Renal pelvis (tissue), 4 donors: ENCODE data around the gene NDUFS6. TPM values are rescaled to one million over a fixed set of nuclear protein-coding genes. Genes with fewer than 3 reads are reported as not detected.
"Not testable (repeated sequence)": the region's sequence is repeated elsewhere in the genome, so short reads cannot be mapped to it uniquely, and the experiment has no call there.

Experiments used
- DNase-seq: peaks from one replicate; pipeline ENCODE4 v3.0.0-alpha.2; 2013
- polyA plus RNA-seq, 3 donors: library from polyadenylated mRNA; unstranded; fragments of 120-200 nt; gene quantifications; one replicate each; pipeline ENCODE4 v1.2.1, GENCODE V29; 2013; ENCODE audit not compliant: insufficient read length in 3 of 3

Gene NDUFS6
- polyA plus RNA-seq, 3 donors, result 62.4 to 84.9 (median 66.3) TPM

DNA sequence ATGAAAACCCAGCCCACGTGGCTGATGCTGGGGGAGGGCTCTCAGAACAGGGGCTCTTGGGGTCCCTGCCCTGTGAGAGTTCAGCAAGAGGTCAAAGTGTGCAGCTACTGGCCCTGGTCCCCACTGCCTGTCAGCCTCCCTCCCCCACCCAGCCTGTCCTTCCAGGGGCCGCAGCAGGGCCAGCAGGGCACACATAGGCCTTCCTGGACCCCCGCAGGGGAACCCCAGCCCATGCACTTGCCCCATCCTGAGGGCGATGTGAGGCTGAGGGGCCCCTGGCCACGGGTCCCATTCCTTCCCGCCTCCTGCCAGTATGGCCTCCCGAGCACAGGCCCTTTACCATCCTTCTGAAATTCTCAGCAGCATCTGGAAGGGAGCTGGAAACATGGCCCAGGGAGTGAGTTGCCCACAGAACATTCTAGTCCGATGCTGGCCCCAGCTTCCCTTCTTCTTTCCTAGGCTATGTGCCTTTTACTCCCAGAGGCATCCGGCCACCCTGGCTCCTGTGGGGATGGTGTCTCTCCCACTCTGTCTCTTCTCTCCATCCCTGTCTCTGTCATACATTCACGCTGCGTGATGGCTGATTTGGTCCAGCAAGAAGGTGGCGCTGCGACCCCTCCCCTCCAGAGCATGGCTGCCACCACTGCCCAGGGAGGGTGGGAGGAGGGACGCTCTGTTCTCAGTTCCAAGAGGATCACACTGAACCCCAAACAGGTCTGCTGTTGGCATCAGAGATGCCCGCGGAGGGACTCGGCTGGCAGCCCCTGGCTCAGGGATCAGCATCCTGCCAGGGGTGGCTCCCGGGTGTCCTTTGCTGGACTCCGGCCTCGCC is 21.2 kb upstream of the NDUFS6 start:
- no peak for DNase-seq

DNA sequence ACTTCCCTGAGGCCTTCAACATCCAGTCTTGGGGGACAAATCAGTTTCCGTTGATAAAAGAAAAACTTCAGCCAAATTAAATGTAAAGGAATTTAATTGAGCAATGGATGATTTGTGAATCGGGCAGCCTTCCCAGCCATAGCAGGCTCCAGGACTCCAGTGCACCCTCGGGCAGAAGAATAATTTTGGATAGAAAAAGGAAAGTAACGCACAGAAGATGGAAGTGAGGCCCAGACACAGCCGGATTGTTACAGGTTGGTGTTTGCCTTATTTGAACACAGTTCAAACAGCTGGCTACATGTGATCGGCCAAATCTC is 20.6 kb upstream of the NDUFS6 start:
- DNase-seq, result no peak

DNA sequence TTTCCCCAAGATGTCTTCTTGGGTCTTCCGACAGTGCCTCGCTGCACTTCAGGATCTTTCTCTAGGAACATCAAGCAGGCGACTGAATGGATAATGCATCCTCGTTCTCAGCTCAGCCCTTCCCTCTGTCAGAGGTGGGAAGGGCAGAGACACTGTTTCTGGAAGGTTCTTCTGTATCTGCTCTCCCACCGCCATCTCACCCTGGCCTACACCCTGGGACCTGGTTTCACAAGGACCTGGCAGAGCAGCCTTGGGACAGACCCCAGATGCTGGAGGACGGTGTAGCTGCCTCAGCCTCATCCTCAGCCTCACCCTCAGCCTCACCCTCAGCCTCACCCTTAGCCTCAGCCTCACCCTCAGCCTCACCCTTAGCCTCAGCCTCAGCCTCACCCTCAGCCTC is 20.1 kb upstream of the NDUFS6 start:
- DNase-seq, result no peak

DNA sequence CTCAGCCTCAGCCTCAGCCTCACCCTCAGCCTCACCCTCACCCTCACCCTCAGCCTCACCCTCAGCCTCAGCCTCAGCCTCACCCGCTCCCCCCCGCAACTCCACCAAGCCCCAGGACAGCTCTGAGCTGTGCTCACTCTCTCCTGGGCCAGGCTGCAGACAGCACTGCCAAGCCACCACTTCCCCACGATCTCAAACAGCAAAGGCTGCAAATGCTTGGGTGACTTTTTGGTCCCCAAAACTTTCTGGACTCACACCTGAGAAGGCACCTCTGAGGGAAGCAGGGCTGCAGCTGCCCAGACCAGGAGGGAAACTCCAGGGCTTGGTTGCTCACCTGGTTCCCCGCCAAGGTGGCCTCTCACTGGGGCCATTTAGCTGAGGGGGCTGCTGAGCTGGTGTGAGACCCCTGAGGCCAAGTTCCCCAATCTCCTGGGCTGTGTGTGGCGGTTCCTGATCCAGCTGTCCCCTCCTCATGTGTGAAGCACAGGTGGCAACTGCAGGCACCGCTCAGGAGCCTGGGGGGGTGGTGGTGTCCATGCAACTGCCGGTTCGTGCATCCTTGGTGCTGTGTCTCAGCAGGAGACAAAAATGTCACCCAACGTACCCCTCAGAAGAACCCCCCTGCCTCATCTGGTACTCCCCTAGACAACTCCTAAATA is 19.4 kb upstream of the NDUFS6 start:
- no peak for DNase-seq

DNA sequence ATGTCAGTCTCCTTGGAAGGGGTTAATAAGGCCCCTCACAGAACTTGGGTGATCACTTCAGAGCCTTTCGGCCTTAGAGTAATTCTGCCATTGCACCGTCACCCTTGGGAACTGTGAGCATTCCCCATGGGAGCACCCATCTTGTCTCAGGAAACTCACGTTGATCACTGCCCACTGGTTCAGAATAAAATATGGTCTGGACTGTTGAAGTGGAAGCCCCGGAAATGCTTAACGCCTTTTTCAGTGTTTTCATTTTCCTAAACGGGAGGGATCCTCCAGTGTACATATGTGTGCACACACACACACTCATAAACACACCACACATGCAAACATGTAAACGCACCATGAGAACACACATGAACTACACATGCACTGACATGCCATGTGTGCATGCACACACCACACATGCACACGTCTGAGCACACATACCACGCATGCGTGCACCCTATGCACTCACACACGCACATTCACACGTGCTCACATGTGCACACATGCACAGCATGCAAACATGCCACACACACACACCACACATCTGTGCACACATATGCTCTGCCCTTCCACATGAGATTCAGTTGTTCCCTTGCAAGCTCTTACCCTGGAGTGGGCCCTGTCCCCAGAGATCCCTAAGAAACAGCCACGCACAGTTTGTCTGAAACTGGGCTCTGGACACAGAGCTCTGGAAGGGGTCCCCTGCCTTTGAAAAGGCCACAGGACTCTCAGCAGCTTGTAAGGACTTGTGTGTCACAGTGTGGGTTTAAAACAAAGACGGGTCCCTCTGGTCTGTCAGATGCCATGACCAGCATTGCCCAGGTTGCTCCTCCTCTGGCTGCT is 18.6 kb upstream of the NDUFS6 start:
- no peak for DNase-seq

DNA sequence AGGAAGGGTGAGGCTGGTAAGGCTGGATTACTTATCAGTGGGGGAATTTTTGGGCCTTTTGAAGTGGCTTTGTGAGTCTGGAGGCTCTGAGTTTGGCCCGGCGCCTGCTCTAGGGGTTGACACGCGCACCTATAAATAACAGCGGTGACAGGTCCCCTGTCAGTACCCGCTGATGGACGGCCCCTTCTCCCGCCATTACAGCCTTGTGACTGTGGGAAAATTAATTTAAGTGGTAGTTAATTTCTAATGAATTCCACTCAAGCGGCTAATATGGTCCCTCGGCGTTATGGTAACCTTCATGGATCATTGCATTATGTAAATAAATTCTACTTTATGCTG is 18.0 kb upstream of the NDUFS6 start:
- no peak for DNase-seq

DNA sequence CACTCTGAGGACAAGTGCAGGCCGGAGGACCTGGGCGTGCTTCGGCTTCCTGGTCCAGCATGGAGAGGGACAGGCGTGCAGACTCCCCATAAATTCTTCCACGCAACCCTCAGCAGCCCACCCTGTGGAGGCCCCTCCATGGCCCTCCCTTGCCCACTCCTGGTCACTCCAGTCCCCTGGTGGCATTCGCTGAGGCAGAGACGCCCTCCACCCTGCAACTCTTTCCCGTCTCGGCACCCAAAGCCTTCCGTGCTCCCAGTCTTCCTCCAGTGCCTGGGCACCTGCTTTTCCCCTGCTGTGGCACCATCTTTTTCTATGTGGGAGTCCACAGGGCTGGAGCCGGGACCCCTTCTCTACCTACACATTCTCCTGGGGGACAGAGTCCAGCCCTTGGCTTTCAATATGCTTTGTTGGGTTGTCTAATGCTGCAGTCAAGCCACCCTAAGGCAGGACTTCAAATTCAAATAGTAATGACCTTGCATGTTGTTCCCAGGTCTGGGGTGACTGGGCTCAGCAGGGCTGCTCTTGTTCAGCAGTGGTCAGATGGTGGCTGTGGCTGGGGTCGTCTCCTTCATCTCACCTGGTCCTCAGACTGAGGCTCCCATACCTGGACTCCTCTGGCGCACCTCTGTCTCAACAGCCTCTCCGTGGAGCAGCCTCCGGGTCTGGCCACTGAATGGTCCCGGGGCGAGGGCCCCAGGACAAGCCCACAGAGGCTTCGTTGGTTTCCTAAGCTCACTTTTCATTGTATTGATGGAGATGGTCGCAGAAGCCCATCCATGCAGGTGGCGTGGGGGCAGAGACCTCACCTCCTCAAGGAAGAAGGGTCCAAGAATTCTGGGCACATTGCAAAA is 16.8 kb upstream of the NDUFS6 start:
- no peak for DNase-seq

DNA sequence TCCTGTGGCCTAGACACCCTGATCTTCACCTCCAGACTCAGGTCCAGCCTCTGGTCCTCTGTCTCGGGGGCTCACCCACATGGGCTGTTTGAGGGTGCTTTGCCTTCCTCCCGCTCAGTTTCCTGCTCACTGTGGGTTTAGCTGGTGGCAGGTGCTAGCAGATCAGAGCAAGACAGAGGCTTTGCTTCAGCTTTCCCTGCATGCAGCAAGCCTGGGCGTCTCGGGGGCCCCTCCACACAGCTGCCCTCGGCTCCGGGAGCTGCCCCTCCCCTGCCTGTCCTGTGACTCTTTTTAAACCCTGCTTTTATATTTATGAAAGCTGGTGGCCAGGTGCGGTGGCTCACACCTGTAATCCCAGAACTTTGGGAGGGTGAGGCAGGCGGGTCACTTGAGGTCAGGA is 16.1 kb upstream of the NDUFS6 start:
- no peak for DNase-seq

DNA sequence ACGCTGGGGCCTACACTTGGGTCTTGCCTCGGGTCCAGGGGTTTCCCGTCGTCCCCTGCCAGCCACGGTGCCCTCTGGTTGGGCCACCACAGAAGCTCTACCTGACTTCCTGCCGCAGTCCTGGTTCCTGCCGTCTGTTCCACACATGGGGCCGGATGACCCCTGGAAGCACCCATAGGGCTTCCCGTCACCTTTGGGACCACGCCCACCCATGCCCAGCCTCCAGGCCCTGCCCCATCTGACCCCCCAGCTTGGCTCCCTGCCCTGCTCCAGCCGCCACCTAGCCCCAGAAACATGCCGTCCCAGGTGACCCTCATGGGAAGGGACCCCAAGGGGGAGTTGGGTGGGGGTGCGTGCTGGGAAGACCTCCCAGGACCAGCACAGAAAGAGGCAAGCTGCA is 15.2 kb upstream of the NDUFS6 start:
- DNase-seq, result no peak

DNA sequence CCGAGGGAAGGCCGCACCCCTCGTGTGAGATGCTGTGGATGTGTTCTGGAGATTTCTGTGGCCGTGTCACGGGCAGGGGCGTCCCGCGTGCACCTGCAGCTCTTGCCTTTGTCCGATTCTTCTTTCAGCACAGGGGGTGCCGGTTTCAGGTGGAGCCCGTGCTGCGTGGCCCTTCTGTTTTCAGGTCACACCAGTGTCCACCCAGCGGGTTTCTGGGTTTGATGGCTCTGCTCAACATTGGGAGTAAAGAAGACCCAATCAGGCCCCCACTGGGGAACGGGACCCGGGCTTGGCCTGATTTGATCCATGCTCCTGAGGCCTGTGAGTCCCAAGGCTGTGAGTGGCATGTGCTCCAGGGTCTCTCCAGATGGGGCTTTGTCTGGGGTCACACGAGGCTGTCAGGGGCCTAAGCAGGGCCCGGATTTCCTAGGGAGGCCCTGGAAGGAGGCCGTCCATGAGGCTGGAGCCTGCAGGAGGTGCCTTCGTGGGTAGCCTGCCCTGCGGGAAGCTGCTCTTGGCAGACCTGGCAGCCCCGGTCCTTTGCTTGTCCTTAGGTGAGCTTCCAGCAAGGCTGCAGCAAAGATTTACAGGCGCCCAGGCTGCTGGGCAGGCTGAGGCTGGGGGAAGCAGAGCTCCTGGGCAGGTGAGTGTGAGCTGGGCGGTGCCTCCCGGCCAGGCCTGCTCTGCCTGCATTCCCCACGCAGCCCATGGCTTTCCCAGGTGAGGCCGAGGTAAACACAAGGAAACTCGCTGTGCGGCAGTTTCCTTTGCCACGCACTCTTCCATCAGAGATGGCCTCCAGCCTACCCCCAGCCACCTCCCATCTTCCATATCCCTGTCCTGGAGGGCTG is 14.4 kb upstream of the NDUFS6 start:
- no peak for DNase-seq

DNA sequence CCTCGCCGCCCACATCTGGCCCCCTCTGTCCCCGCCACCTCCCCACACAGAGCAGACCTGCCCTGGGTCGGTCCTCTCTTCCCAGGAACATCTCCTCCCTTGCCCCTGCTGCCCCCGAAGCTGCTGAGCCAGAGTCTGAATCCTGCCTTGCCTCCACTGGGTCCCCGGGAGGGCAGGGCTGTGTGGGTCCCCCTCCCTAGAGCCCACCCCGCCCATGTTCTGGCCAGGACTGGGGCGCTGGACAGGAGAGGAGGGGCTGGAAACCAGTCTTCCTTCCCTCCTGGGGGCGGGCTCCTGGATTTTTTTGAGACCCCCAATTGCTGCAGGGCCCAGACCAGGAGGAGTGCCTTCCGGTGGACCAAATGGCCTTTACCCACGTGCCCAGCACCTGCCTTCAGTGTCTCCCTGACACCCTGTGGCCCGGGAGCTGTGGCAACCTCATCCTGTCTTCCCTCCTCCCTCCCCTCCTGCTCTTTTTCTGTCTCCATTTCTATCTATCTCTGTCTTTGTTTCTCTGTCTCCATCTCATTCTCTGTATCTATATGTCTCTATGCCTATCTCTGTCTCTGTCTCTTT is 13.6 kb upstream of the NDUFS6 start:
- DNase-seq, result no peak

DNA sequence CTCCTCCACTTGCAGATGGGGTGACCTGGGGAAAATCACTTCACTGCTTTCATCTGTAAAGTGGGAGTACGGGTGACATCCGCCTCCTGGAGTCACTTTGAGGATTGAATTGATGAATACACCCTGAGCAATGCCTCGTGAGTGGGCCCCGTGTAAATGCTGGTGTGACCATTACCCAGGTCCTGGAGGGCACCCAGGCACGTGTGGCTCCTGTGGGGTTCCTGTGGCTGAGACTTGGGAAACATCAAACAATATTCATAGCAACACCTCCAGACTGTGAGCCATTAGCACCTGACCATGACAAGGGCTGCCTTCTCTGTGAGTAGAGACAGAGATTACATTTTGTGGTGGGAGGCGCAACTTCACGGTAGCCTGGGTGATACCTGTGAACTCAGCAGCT is 13.0 kb upstream of the NDUFS6 start:
- no peak for DNase-seq

DNA sequence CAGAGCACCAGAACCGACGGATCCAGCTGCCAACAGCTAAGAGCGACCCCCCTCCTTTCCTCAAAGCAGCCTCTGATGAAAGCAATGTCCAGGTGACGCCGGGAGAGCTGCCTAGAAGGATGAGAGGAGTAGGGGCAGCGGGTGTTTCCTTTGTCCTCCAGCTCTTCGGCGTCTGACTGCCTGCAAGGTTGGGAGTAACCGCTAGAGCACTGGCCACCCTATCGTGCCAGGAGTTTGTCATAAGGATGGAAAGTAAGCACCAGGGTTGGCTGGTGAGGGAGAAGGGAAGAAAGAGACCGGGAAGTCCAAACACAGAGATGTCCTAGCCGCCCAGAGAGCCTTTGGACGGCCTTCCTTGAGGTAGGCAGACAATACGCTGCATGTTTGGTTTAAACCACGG is 12.4 kb upstream of the NDUFS6 start:
- no peak for DNase-seq

DNA sequence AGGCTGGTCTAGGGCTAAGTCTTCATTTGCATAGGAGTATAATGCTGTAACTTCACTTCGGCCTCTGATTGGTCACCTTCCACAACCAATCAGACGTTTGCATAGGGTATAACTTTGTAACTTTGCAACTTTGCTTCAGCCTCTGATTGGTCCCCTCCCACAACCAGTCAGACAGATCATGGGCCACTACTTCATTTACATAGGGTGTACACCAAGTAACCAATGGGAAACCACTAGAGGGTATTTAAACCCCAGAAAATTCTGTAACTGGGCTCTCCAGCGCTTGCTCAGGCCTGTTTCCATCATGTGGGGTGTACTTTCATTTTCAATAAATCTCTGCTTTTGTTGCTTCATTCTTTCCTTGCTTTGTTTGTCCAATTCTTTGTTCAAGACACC is 11.8 kb upstream of the NDUFS6 start:
- DNase-seq, result not testable (repeated sequence)

DNA sequence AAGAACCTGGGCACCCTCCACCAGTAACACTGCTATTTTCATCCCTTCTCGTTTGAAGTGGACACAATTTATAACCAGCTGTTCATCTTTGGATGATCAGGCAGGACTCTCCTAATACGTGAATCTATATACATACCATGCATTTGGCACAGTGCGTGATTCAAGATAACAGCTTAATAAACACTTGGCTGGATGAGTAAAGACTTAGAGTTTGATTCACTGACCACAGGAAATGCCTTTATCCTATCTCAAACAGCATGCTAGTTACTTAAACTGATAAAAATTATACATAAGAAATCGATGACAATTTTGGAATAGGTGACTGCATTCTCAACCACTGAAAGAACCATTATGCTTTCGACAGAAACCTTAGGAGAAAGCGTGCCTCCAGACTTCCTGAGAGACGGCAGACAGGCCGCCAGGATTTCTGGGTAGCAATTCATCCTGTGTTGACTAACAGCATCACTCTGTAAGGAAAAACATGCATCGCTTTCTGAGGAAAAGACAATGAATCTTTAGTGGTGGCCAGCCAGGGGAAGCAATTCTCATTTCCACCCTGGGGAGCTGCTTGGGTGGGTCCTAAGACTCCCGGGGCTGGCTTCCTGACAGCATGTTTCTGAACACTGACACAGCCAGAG is 11.3 kb upstream of the NDUFS6 start:
- DNase-seq, result no peak

DNA sequence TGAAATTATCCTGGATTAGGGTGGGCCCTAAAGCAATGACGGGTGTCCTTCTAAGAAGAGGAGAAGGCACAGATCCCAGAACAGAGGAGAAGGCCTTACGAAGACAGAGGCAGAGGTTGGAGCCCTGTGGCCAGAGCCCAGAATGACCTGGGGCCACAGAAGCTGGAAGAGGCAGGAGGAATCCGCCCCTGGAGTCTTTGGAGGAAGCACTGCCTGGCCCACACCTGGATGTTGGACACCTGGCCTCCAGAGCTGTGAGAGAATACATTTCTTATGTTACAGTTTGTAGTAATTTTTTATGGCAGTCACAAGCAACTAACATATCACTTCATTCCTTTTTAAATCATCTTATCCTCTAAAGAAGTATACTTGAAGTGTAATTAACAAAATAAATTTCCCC is 10.0 kb upstream of the NDUFS6 start:
- no peak for DNase-seq

DNA sequence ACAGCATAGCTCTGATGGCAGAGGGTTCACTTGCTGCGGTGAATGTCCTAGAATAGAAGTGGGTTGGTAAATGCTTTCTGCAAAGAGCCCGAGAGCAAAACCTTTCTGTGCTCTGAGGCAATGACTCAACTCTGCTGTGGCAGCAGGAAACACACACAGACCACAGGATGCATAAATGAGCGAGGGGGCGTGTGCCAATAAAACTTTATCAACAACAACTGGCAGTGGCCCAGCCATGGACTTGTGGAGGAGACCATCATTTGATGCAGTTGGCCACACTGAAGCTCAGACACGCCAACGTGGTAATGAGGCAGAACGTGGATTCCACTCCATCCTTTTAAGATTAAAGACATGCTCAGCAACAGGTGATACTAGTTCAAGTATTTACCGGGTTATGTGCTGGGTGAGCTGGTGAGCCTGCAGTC is 8.4 kb upstream of the NDUFS6 start:
- no peak for DNase-seq

DNA sequence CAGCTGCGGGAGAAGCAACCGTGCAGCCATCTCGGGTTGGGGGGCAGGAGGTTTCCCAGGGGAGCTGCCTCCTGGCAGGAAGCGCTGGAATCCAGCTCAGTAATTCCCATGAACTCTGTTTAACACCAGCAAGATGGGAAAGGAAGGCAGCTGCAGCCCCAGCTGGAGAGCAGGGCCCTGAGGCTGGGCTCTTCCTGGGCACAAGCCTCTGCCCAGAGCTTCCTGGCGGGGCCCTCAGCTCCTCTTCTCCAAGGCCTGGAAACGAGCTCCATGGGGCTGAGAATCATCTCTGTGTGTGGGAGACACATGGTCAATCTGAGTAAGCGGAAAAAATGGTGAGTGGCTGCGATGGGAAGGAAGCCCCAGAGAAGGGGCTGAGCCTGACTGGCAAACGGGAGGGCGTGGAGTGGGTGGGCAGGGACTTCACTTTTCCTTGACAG is 7.9 kb upstream of the NDUFS6 start:
- no peak for DNase-seq

DNA sequence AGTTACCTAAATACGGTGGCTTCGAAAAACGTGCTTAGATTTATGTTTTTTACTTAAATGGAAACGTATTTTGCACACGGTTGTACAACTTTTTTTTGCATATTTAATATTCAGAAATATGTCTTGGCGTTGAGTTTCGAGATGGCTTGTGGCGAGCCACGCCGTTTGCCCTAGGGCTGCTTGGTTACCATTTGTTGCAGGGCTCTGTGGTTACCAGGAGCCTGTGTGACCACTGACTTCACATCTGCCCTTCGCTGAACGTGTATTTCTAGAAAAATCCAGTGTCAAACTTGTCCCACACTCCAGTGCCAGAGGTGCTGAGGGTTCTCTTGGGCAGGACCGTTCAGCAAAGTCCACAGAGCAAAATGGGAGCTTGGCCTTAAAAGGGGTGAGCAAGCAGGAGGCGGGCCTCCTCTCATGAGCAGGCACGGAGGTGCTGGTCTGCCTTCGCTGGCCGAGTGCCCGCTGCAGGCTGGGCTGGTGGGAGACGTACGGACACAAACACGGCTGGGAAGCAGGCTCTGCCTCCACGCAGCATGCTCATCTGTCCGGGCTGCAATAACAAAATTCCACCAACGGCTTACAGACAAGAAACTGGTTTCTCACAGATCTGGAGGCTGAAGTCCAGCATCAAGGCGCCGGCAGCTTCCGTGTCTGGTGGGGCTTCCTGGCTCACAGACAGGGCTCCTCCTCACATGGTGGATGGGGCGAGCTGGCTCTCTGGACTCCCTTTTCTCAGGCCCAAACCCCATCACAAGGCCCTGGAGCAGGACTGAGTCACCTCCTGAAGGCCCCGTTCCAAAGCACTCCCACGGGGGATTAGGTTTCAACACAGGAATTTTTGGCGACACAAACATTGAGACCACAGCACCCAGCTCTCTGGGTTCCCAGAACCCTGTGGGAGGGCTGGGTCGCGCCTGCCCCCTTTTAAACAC is 7.0 kb upstream of the NDUFS6 start:
- DNase-seq, result no peak
